ENCODE measurements around the gene IL4R. TPM values are rescaled to one million over a fixed set of nuclear protein-coding genes. Genes with fewer than 3 reads are reported as not detected.

Gene IL4R
- total and polyA plus RNA-seq, 2 of the 13 experiments (the other 11 are each of a cell fraction or from before 2014, with no cell fraction given) = 15.9 to 49.6 TPM

GRCh38 chr16:27364493-27365141 is 50.8 kb downstream of the IL4R start (continued):
- TF ChIP-seq TEAD2 (CRISPR knock-in tag; IDR thresholded peaks at IDR 0.05) = no peak
- TF ChIP-seq HES4 (CRISPR knock-in tag; IDR thresholded peaks at IDR 0.05; ENCODE audit: borderline replicate concordance) = no peak
- TF ChIP-seq NR1H2 (CRISPR knock-in tag; IDR thresholded peaks at IDR 0.05; ENCODE audit: borderline replicate concordance, low read depth) = no peak
- TF ChIP-seq MAFG (CRISPR knock-in tag; IDR thresholded peaks at IDR 0.05) = no peak
- TF ChIP-seq ATF6 (CRISPR knock-in tag; conservative IDR thresholded peaks at IDR 0.05) = no peak
- no peak for TF ChIP-seq ZFP36L2 (CRISPR knock-in tag; IDR thresholded peaks at IDR 0.05)
- TF ChIP-seq MIXL1 (CRISPR knock-in tag; IDR thresholded peaks at IDR 0.05) = peak; percentile 38; the same call in 1 of the 2 replicates
- peak; percentile 68; the same call in 1 of the 2 replicates for TF ChIP-seq FOXK1 (CRISPR knock-in tag; IDR thresholded peaks at IDR 0.05; ENCODE audit: borderline replicate concordance, low read depth)
- peak; percentile 61; the same call in 1 of the 2 replicates for TF ChIP-seq GATA4 (IDR thresholded peaks at IDR 0.05; ENCODE audit: borderline replicate concordance, low read depth)
- TF ChIP-seq POGK (CRISPR knock-in tag; conservative IDR thresholded peaks at IDR 0.05) = no peak
- no peak for TF ChIP-seq NR0B2 (CRISPR knock-in tag; IDR thresholded peaks at IDR 0.05)
- no peak; the same call in 1 of the 2 replicates for TF ChIP-seq CREB3 (CRISPR knock-in tag; IDR thresholded peaks at IDR 0.05)
- no peak for TF ChIP-seq ZHX2 (IDR thresholded peaks at IDR 0.05; ENCODE audit: low read depth)
- no peak for TF ChIP-seq ZHX2 (CRISPR knock-in tag; IDR thresholded peaks at IDR 0.05; ENCODE audit: borderline replicate concordance)

All from HepG2 (cell line).